RKO (cell line): ENCODE measurements around the gene OGDH.
"Not testable (repeated sequence)": the region's sequence is repeated elsewhere in the genome, so short reads cannot be mapped to it uniquely, and the experiment has no call there.

ENCODE experiments used
- DNase-seq: peaks from one replicate; pipeline ENCODE4 v3.0.0-alpha.2; 2016; ENCODE audit warnings: low spot score

Gene OGDH

GRCh38 chr7:44667190-44667589 lies 60.8 kb downstream of the OGDH start:
- no peak for DNase-seq

GRCh38 chr7:44671069-44671468 lies 64.6 kb downstream of the OGDH start:
- DNase-seq, result no peak

- DNase-seq, result no peak
These were observed 66.9 kb downstream of the OGDH start for GRCh38 chr7:44673324-44673723.

GRCh38 chr7:44673771-44674170 lies 67.3 kb downstream of the OGDH start:
- DNase-seq, result no peak

GRCh38 chr7:44674381-44674780 lies 68.0 kb downstream of the OGDH start:
- no peak for DNase-seq

GRCh38 chr7:44676776-44677175 lies 70.3 kb downstream of the OGDH start:
- no peak for DNase-seq

GRCh38 chr7:44678101-44678470 lies 71.7 kb downstream of the OGDH start:
- DNase-seq, result no peak

- DNase-seq, result no peak
These were observed 72.2 kb downstream of the OGDH start for GRCh38 chr7:44678471-44679179.

- DNase-seq, result no peak
These were observed 75.2 kb downstream of the OGDH start for GRCh38 chr7:44681645-44682044.

GRCh38 chr7:44685723-44686122 lies 79.3 kb downstream of the OGDH start:
- DNase-seq, result no peak

- no peak for DNase-seq
These were observed 83.0 kb downstream of the OGDH start for GRCh38 chr7:44689427-44689826.

GRCh38 chr7:44693641-44694313 lies 87.3 kb downstream of the OGDH start:
- no peak for DNase-seq

- DNase-seq, result no peak
These were observed 87.9 kb downstream of the OGDH start for GRCh38 chr7:44694326-44694725.

GRCh38 chr7:44694766-44695165 lies 88.3 kb downstream of the OGDH start:
- DNase-seq, result no peak

GRCh38 chr7:44695756-44696155 lies 89.3 kb downstream of the OGDH start:
- no peak for DNase-seq

- no peak for DNase-seq
These were observed 90.3 kb downstream of the OGDH start for GRCh38 chr7:44696728-44697127.

- DNase-seq, result no peak
These were observed 91.0 kb downstream of the OGDH start for GRCh38 chr7:44697136-44698045.

GRCh38 chr7:44698046-44698580 lies 91.7 kb downstream of the OGDH start:
- DNase-seq, result no peak

- not testable (repeated sequence) for DNase-seq
These were observed 93.2 kb downstream of the OGDH start for GRCh38 chr7:44699598-44699997.

GRCh38 chr7:44700322-44700721 lies 93.9 kb downstream of the OGDH start:
- DNase-seq, result no peak

GRCh38 chr7:44703391-44703790 lies 97.0 kb downstream of the OGDH start:
- not testable (repeated sequence) for DNase-seq

GRCh38 chr7:44703921-44704320 lies 97.5 kb downstream of the OGDH start:
- no peak for DNase-seq

GRCh38 chr7:44705434-44705833 lies 99.0 kb downstream of the OGDH start:
- DNase-seq, result no peak
